Measurements from ENCODE around the gene TRPV6. TPM values are rescaled to one million over a fixed set of nuclear protein-coding genes. Genes with fewer than 3 reads are reported as not detected.

TRPV6 gene
- polyA plus RNA-seq, 3 donors: 0.44 TPM; not detected in 2

DNA sequence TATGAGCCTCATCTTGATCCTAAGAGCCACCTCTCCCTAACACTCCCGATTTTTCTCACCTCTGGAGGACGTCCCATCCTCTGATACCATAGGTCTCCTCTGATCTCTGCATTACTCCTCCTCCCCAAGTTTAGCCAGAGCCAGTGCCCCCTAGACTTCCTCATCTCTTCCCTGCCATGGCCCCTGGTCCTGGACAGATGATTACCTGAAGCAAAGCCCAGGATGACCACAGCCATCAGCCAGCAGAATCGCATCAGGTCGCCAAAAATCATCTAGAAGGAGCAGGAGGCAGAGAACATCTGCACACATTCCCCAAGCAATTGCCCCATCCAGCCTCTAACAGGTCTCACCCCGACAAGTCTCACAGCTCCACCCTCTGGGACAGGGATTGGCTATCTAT is 11.7 kb downstream of the TRPV6 start:
- Histone ChIP-seq H3K27me3 (ENCODE audit: control insufficient read depth in 2 of 2, insufficient read depth in 2 of 2, low read length in 2 of 2) (no peaks in the 10 kb centered on the region), H3K9ac (ENCODE audit: insufficient read depth, low read length, poor library complexity, severe bottlenecking) (no peak overlapping the region), H3K4me3 (replicated peaks in 1 of 3; ENCODE audit: low read depth in 2 of 3, low read length in 3 of 3) (no peak overlapping the region), H3K4me1 (ENCODE audit: control insufficient read depth in 1 of 2, insufficient read depth in 2 of 2, low read length in 2 of 2) (no peaks in the 10 kb centered on the region), H3K27ac (ENCODE audit: low read depth in 1 of 2, low read length in 2 of 2) (no peak overlapping the region), H3K79me2 (ENCODE audit: insufficient read depth, low read length) (no peaks in the 10 kb centered on the region), H3K36me3 (replicated peaks in 1 of 2; ENCODE audit: control insufficient read depth in 1 of 2, insufficient read depth in 2 of 2, low read length in 2 of 2) (peaks cover 10 to 30% of the 10 kb centered on the region in 2 donors), H3K4me2 (replicated peaks; ENCODE audit: extremely low read depth, low read length, poor library complexity, severe bottlenecking) (no peak overlapping the region), H4K20me1 (ENCODE audit: insufficient read depth, low read length) (no peaks in the 10 kb centered on the region), H2AFZ (ENCODE audit: insufficient read depth, low read depth, low read length, poor library complexity, severe bottlenecking) (no peak overlapping the region), H3K9me3 (replicated peaks in 1 of 2; ENCODE audit: control insufficient read depth in 1 of 2, insufficient read depth in 1 of 2, low read length in 2 of 2) (no peaks in the 10 kb centered on the region)
- no peaks in the 10 kb centered on the region for H3K4me1 Mint-ChIP-seq
- peaks cover 15 to 31% of the 10 kb centered on the region in 2 donors for H3K36me3 Mint-ChIP-seq
- DNase-seq: no peak
- TF ChIP-seq, protein P1, sequence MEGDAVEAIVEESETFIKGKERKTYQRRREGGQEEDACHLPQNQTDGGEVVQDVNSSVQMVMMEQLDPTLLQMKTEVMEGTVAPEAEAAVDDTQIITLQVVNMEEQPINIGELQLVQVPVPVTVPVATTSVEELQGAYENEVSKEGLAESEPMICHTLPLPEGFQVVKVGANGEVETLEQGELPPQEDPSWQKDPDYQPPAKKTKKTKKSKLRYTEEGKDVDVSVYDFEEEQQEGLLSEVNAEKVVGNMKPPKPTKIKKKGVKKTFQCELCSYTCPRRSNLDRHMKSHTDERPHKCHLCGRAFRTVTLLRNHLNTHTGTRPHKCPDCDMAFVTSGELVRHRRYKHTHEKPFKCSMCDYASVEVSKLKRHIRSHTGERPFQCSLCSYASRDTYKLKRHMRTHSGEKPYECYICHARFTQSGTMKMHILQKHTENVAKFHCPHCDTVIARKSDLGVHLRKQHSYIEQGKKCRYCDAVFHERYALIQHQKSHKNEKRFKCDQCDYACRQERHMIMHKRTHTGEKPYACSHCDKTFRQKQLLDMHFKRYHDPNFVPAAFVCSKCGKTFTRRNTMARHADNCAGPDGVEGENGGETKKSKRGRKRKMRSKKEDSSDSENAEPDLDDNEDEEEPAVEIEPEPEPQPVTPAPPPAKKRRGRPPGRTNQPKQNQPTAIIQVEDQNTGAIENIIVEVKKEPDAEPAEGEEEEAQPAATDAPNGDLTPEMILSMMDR (IDR thresholded peaks at IDR 0.05): no peak
- intact Hi-C loops (cut with micrococcal nuclease): no loop called here
- WGBS (ENCODE audit: insufficient coverage): 100% methylated on average over 5 of the region's 5 CpGs
- H3K27ac Mint-ChIP-seq: no peak overlapping the region
- peaks cover 2 to 5% (median 4%) of the 10 kb centered on the region in 3 donors for H3K27me3 Mint-ChIP-seq (ENCODE audit: low read depth in 3 of 3)
- H3K4me3 Mint-ChIP-seq: no peak overlapping the region
- peaks cover 0 to 3% (median 0%) of the 10 kb centered on the region in 7 donors for H3K9me3 Mint-ChIP-seq

DNA sequence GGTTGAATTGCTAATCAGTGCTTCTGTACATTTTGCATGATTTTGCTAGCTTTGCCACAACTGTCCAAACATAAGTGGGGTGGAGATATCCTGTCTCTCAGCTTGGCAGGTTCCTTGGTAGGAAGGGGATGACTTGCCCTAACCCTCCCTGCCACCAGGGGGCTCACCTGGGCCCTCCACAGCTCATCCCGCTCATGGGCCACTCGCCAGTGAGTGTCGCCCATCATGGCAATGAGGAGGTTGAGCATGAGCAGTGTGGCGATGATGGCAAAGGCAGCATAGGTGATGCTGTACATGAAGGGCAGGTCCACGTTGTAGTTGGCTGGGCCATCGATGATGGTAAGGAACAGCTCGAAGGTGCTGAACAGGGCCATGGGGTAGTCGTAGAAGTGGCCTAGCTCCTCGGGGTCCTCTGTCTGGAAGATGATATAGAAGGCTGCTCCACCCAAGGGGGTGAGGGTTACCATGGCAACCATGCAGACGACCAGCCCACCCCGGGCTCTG is 12.2 kb downstream of the TRPV6 start:
- Mint-ChIP-seq H3K36me3 (peaks cover 15 to 36% of the 10 kb centered on the region in 2 donors), H3K4me1 (no peaks in the 10 kb centered on the region), H3K27me3 (ENCODE audit: low read depth in 3 of 3) (peaks cover 2 to 5% (median 4%) of the 10 kb centered on the region in 3 donors), H3K9me3 (peaks cover 0 to 3% (median 0%) of the 10 kb centered on the region in 7 donors), H3K27ac (no peak overlapping the region), H3K4me3 (no peak overlapping the region)
- H4K20me1 ChIP-seq (ENCODE audit: insufficient read depth, low read length): no peaks in the 10 kb centered on the region
- no peaks in the 10 kb centered on the region for H3K4me1 ChIP-seq (ENCODE audit: control insufficient read depth in 1 of 2, insufficient read depth in 2 of 2, low read length in 2 of 2)
- no peak overlapping the region for H2AFZ ChIP-seq (ENCODE audit: insufficient read depth, low read depth, low read length, poor library complexity, severe bottlenecking)
- TF ChIP-seq, protein P1 (IDR thresholded peaks at IDR 0.05): peak; percentile 73
- peak in 1 of 3 donors; percentile 22 for DNase-seq
- H3K9me3 ChIP-seq (replicated peaks in 1 of 2; ENCODE audit: control insufficient read depth in 1 of 2, insufficient read depth in 1 of 2, low read length in 2 of 2): no peaks in the 10 kb centered on the region
- 91% methylated on average over 11 of the region's 11 CpGs for WGBS (ENCODE audit: insufficient coverage)
- H3K79me2 ChIP-seq (ENCODE audit: insufficient read depth, low read length): no peaks in the 10 kb centered on the region
- H3K4me3 ChIP-seq (replicated peaks in 1 of 3; ENCODE audit: low read depth in 2 of 3, low read length in 3 of 3): no peak overlapping the region
- H3K4me2 ChIP-seq (replicated peaks; ENCODE audit: extremely low read depth, low read length, poor library complexity, severe bottlenecking): no peak overlapping the region
- H3K9ac ChIP-seq (ENCODE audit: insufficient read depth, low read length, poor library complexity, severe bottlenecking): no peak overlapping the region
- H3K27ac ChIP-seq (ENCODE audit: low read depth in 1 of 2, low read length in 2 of 2): no peak overlapping the region
- intact Hi-C loops (cut with micrococcal nuclease): no loop called here
- peaks cover 14 to 33% of the 10 kb centered on the region in 2 donors for H3K36me3 ChIP-seq (replicated peaks in 1 of 2; ENCODE audit: control insufficient read depth in 1 of 2, insufficient read depth in 2 of 2, low read length in 2 of 2)
- no peaks in the 10 kb centered on the region for H3K27me3 ChIP-seq (ENCODE audit: control insufficient read depth in 2 of 2, insufficient read depth in 2 of 2, low read length in 2 of 2)

Data from CD14-positive monocyte (primary cell).